NB4 (cell line): ENCODE results near the gene DCAF12L1.

ENCODE experiments used
- CTCF ChIP-seq: IDR thresholded peaks from one replicate; pipeline ENCODE4 v1.5.1; 2012; ENCODE audit warnings: low read depth, low read length
- MAX ChIP-seq: IDR thresholded peaks from 2 replicates; pipeline ENCODE4 v1.6.1; 2011; ENCODE audit warnings: low read depth, low read length
- POLR2A ChIP-seq: IDR thresholded peaks from 2 replicates; pipeline ENCODE4 v1.6.1; 2011; ENCODE audit warnings: mild to moderate bottlenecking; ENCODE audit not compliant: insufficient read length; ENCODE audit errors: extremely low read depth

DNA sequence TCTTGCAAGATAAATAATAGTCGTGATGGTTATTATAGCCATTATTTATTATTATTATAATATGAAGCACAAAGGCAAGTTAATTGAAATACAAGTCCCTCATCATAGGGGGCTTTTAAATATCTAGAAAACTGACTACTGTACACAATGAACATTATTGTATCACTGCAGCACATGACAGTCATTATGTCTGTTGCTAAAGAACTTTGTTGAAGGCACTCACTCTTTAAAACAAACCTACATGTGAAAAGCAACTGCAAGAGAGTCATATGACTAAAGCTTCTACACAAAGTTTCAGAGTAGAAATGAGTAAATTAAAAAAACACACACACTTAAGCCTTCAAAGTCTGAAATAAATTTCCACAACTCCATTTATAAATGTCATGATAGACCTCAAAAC, 23.3 kb upstream of the DCAF12L1 start:
- TF ChIP-seq CTCF, result no peak
- TF ChIP-seq POLR2A, result no peak
- TF ChIP-seq MAX, result no peak
